ENCODE results near the gene PDLIM5.
"Not testable (repeated sequence)": the region's sequence is repeated elsewhere in the genome, so short reads cannot be mapped to it uniquely, and the experiment has no call there.

PDLIM5 gene

DNA sequence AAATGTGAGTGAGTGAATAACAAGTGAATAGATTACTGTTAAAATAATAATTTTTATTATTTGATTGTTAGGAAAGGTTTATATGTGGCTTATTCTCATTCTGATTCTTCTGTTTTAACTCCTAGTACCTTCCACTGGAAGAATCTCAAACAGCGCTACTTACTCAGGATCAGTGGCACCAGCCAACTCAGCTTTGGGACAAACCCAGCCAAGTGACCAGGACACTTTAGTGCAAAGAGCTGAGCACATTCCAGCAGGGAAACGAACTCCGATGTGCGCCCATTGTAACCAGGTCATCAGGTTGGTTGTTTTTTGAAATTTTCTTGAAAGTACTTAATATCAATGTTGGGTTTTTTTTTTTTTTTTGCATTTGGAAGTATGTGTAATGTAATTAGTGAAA, 188.4 kb downstream of the PDLIM5 start:
- no peak for DNase-seq (ENCODE audit: low read depth in 2 of 3, low spot score in 2 of 3)

DNA sequence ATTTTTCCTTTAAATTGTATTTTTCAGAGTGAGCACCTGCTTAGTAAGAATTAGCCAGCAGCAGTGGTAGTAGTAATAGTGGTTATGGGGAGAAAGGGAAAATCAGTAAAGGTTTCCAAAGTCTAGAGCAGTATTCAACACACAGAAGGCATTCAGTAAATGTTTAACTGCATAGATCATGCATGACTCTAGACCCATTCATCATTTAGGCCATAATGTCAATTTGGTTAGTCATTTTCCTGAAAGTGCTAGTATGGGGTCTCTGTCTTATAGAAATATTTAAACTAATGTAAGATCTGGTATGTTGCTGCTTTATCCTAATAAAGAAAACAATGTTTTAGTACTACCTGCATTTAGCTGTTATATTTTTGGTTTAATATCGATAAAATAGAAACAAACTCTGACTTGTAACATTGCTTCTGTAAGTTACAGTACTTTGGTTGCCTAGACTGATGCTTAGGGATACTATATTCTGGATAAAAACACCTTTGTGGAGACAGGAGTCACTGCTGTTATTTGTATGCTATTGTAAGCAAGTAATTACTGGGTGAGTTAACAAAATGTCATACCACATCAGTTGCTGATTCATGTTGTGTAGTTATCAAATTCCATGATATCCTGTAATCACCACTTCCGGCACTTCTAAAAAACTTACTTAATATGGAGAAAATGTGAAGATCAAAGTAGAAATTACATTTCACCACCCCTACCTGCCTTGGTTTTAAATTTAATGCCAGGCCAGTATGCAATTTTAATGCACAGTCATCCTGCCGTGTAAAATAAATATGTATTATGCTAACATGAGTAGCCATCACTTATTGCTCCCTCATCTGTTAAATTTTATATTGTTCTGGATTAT, 190.2 kb downstream of the PDLIM5 start:
- DNase-seq (ENCODE audit: low read depth in 2 of 3, low spot score in 2 of 3) = no peak

GRCh38 chr4:94642561-94642866, 190.8 kb downstream of the PDLIM5 start:
- no peak for DNase-seq (ENCODE audit: low read depth in 2 of 3, low spot score in 2 of 3)

GRCh38 chr4:94648699-94649098, 197.0 kb downstream of the PDLIM5 start:
- no peak for DNase-seq (ENCODE audit: low read depth in 2 of 3, low spot score in 2 of 3)

DNA sequence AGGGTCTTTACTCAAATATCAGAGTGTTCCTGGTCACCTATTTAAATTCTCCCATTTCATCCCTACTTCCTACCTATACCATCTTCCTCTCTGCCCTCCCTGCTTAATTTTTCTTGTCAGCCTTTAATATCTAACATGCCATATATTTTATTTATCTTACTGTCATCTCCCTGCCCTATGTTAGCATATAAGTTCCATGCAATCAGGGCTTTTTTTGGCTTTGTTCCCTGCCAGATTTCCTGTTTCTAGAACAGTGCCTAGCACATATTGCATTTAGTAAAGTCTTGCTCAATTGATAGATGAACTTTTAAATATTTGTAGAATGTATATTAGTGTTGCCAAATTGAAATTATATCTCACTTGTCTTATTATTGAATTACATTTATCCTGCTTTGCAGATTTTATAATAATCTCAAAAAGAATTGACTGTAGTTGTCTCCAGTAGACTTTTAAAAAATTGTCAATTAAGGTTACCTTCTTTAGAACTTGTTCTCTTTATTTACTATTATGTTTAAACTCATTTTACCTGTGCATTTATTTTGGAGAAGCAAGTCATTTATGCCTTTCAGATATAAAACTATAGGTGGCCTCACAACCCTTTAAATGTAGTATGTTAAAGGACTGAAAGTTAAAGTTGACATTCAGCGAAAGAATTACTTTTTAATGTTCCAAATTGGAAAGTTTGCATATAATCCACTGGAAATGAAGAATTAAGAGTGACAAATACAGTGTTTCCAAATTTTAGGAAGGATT, 197.8 kb downstream of the PDLIM5 start:
- no peak for DNase-seq (ENCODE audit: low read depth in 2 of 3, low spot score in 2 of 3)

DNA sequence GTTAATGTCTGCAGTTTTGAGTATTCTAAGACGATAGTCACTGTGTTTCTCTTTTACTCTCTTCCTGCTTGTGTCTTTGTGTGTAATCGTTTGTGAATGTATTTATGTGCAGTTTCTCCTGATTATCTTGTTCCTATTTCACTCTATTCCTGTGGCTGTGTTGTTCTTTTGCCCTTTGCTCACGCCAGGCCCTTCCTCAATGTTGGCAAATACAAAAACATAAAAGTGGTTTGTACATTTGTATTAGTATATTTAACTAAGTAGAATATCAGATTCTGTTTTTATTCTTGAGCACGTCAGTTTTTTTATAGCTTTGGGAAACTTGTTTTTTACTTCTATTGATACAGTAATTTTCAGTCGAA, 198.4 kb downstream of the PDLIM5 start:
- DNase-seq (ENCODE audit: low read depth in 2 of 3, low spot score in 2 of 3) = no peak

- DNase-seq (ENCODE audit: low read depth in 2 of 3, low spot score in 2 of 3) = no peak
Measured at GRCh38 chr4:94650690-94651089, 198.9 kb downstream of the PDLIM5 start.

- DNase-seq (ENCODE audit: low read depth in 2 of 3, low spot score in 2 of 3) = no peak
Measured at GRCh38 chr4:94653095-94653649, 201.4 kb downstream of the PDLIM5 start.

DNA sequence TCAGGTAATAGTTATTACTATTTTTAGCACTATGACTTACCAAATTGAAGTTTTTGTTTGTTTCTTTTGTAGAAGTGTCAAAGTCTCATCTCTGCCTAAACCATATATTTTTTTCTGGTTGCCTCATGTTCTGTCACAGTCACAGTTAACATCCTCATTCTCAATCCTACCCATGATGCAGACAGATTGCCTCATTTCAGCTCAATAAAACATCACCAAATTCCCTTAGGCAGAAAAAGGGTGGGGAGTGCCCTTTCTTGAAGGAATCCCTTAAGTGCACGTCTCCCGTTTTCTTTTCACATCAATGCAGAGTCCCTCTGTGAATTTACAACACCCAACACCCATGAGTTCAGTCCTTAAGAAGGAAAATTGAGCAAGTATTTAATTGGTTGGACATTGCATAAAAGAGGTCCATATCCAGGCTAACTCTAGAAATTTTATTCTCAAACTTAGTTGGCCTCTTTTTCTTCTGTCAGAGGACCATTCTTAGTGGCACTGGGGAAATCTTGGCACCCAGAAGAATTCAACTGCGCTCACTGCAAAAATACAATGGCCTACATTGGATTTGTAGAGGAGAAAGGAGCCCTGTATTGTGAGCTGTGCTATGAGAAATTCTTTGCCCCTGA, 202.4 kb downstream of the PDLIM5 start:
- no peak for DNase-seq (ENCODE audit: low read depth in 2 of 3, low spot score in 2 of 3)

DNA sequence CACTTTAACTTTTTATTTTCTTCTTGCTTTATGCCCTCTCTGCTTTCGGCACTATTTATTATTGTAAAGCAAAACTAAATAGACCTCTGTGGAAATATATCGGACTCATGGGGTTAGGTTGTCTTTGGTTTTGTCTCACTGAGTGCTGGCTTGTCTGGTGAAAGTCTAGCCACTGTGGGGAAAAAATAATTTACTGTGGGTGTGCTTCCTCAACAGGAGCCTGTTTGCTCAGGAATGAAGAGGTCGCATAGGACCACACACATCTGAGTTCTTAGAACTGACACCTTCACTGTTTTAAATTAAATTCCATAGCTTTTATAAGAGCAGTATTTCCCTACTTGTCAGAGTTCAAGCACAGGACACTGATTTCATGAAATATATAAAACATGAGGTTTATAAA, 203.0 kb downstream of the PDLIM5 start:
- DNase-seq (ENCODE audit: low read depth in 2 of 3, low spot score in 2 of 3) = no peak

DNA sequence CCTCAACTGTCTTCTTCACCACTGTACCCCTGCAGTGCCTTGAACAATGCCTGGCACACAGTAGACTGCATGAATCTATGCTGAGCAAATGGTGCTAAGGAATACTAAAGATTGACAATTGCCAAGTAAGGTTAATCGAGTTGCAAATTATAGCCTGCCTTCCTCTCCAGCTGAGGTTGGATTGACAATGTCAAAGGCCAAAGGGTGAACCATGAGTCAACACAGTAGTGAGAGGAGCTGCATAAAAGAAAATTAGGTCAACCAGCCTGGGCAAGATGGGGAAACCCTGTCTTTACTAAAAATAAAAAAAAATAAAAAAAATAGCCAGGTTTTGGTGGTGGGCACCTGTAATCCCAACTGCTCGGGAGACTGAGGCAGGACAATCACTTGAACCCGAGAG, 208.9 kb downstream of the PDLIM5 start:
- no peak for DNase-seq (ENCODE audit: low read depth in 2 of 3, low spot score in 2 of 3)

DNA sequence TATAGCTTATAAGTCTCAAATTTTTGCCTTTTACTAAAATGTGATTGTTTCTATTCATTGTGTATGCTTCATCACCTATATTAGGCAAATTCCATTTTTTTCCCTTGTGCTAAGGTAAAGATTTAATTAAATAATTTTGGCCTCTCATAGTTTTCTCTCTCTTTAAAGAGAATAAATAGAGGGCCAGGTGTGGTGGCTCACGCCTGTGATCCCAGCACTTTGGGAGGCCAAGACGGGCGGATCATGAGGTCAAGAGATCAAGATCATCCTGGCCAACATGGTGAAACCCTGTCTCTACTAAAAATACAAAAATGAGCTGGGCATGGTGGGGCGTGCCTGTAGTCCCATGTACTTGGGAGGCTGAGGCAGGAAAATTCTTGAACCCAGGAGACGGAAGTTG, 213.3 kb downstream of the PDLIM5 start:
- not testable (repeated sequence) for DNase-seq (ENCODE audit: low read depth in 2 of 3, low spot score in 2 of 3)

DNA sequence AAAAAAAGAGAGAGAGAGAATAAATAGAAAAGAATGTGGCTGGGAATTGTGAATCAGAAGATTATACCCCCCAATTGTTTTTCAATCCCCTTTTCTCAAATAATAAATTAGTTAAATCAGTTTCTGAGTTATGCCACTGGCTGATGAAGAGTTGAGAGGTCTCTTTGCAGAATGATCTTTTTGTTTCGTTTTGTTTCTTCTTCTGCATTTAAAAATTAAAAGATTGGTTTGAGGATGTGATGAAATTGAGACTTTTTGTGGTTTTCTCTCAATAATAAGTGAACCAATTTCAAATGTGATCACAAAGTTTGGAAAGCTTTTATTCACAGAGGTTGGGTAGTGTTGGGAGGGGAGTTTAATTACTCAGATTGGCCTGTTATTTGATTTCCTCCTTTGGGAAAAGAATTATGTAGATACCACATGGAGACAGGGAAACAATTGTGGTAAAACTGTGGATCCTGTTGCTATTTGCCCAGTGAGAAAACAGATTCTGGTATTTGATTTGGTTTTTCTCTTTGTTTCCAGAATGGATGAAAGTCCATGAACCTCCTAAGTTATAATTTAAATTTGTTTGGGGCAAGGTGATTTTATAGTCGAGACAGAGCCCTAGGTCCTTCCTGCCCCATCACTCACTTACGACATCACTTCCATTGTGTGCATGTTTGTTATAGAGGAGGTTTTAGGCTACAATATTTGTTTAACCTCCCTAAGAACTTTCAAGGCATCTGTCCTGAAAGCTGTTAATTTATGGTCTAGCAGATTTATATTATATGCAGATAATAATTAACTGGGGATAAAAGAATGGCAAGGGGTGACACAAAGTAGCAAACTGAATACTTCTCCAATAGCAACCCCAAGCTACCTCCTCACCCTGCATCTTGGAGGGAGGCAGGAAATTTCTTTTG, 214.0 kb downstream of the PDLIM5 start:
- no peak for DNase-seq (ENCODE audit: low read depth in 2 of 3, low spot score in 2 of 3)

- DNase-seq (ENCODE audit: low read depth in 2 of 3, low spot score in 2 of 3) = no peak
Measured at GRCh38 chr4:94668724-94669123, 217.0 kb downstream of the PDLIM5 start.

DNA sequence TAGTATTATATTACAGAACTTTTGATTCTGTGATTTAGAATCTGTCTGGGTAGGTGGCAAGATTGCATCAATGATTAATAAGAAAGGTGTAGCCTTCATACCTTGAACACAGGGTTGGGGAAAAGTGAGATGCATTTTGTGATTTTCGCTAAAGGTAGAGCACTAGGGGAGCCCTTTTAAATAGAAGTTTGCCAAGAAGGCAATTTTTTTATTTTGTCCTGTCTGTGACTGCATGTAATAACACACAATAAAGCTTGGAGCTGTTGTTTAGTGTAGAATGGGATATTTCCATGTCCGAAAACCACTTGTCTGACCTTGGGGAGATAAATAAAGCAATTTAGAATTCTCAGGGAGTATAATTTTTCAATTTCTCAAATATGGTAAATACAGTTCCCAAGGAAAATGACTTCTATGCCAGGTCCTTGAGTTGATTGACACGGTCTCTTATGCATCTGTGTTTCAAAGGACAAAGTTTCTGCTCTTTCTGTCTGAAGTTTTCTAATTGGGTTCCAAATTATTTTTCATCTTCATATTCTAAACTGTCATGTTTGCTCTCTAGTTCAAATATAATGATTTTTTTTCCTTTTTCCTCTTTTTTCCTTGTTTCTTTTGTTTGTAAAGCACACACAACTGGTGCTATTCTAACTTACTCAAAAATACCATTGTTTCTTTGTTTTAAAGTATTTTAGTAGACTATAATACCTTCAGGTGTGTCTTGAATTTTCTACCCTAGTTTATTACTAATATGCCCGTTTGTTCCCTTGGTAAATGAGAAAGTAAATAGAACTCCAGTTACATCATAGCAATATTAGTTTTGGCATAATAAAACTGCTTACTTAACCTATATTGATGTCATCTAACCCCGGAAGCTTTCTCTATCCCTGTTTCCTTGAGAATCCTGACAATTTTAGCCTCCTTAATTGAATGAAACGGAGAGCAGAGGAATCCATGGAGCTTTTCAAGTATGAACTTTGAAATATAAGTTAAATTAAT, 218.2 kb downstream of the PDLIM5 start:
- no peak for DNase-seq (ENCODE audit: low read depth in 2 of 3, low spot score in 2 of 3)

DNA sequence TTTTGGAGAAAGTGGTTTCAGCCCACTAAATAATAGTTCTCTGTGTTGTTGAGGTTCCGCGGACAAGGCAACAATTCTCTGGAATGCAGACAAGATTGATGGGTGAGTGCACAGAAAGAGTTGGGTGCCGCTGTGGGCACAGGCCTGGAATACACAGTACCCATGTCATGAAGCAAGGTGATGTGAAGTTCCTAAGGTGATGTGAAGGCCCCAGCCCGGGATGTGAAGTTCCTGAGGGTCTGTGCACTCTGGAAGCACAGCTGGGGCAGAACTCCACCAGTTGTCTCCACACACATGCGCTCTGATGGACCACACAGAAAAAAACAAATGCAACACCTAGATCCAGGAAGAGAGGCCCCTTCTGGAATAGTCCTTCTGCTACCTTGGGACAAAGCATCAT, 219.4 kb downstream of the PDLIM5 start:
- no peak for DNase-seq (ENCODE audit: low read depth in 2 of 3, low spot score in 2 of 3)

DNA sequence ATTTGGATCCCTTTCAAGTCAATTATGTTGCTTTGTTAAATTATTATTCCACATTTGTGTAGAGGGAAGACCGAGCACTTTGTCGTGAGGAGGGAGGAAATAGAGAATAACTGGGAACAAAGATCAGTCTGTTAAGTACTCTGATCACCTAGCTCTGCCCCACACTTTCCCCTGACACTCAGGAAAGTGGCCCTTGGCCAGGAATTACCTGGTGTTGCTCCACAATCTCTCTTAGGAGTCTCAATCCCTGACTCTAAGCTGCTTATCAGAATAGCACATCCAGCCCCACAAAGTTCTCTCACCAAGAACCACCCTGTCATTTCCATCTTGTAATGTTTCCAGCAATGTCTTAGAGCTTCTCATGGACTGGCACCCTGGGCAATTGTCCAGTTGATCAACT, 222.2 kb downstream of the PDLIM5 start:
- DNase-seq (ENCODE audit: low read depth in 2 of 3, low spot score in 2 of 3) = no peak

- no peak for DNase-seq (ENCODE audit: low read depth in 2 of 3, low spot score in 2 of 3)
Measured at GRCh38 chr4:94676970-94677369, 225.2 kb downstream of the PDLIM5 start.

- DNase-seq (ENCODE audit: low read depth in 2 of 3, low spot score in 2 of 3) = no peak
Measured at GRCh38 chr4:94678896-94679295, 227.2 kb downstream of the PDLIM5 start.

All from activated CD8-positive, alpha-beta memory T cell treated with anti-CD3 and anti-CD28 coated beads for 48 hours (primary cell).